IMR-90 (cell line): Measurements from ENCODE around the gene LSM14B. TPM values are rescaled to one million over a fixed set of nuclear protein-coding genes. Genes with fewer than 3 reads are reported as not detected.

Source experiments
- ATAC-seq: fragments of 200-7000 bp; cut with Tn5 transposase; 2 replicates; pipeline ENCODE4 v1.9.1; 2020; ENCODE audit warnings: low read depth, mild to moderate bottlenecking, moderate library complexity
- BruUV-seq: library from RNA; stranded (reverse); fragments of 400-500 nt; replicated peaks from 2 replicates; lab custom pipeline; 2021; lab: Mats Ljungman, UMichigan
- CTCF ChIA-PET: fragments of 300-600 bp; formaldehyde crosslinking; extraction: SDS; loops from one replicate; lab custom pipeline; 2021; ENCODE audit warnings: antibody characterized with exemption; lab: Yijun Ruan, JAX
- POLR2A ChIA-PET: fragments of 300-600 bp; sonication (Branson Sonifier 250); formaldehyde crosslinking; loops from one replicate; lab custom pipeline; 2022; ENCODE audit warnings: antibody characterized with exemption; ENCODE audit not compliant: unreplicated experiment; lab: Charles Lee
- DNase-seq: peaks from one replicate; pipeline ENCODE4 v3.0.0; 2013
- H2AFZ ChIP-seq: replicated peaks from 2 replicates; pipeline ENCODE3; 2013; ENCODE audit warnings: low read length, mild to moderate bottlenecking; ENCODE audit not compliant: poor library complexity
- H2AK5ac ChIP-seq: 2 replicates; pipeline ENCODE4 v1.6.1; 2013; ENCODE audit warnings: low read depth, low read length, inconsistent platforms
- H2AK9ac ChIP-seq: replicated peaks from 2 replicates; pipeline ENCODE3; 2013; ENCODE audit warnings: mild to moderate bottlenecking, low read depth, low read length, moderate library complexity; ENCODE audit not compliant: poor library complexity
- H2BK120ac ChIP-seq: 2 replicates; pipeline ENCODE4 v1.6.1; 2013; ENCODE audit warnings: low read depth, low read length, inconsistent platforms
- H2BK15ac ChIP-seq: 3 replicates; pipeline ENCODE4 v1.6.1; 2013; ENCODE audit warnings: low read depth, low read length, inconsistent platforms
- H2BK20ac ChIP-seq: 2 replicates; pipeline ENCODE4 v1.6.1; 2013; ENCODE audit warnings: low read depth, mild to moderate bottlenecking, inconsistent platforms, low read length, moderate library complexity
- H2BK5ac ChIP-seq: 2 replicates; pipeline ENCODE4 v1.6.1; 2013; ENCODE audit warnings: mild to moderate bottlenecking, low read depth, low read length, inconsistent platforms; ENCODE audit not compliant: poor library complexity, severe bottlenecking
- H3K14ac ChIP-seq: replicated peaks from 2 replicates; pipeline ENCODE4 v1.6.1; 2013; ENCODE audit warnings: low read depth, low read length, inconsistent platforms
- H3K18ac ChIP-seq: 2 replicates; pipeline ENCODE4 v1.6.1; 2013; ENCODE audit warnings: low read depth, low read length, control low read depth
- H3K23ac ChIP-seq: 2 replicates; pipeline ENCODE4 v1.6.1; 2013; ENCODE audit warnings: low read depth, low read length, inconsistent platforms
- H3K27ac ChIP-seq: 2 replicates; pipeline ENCODE4 v1.5.1; 2013; ENCODE audit warnings: mild to moderate bottlenecking, control low read depth, low read length; ENCODE audit not compliant: insufficient read depth
- H3K27me3 ChIP-seq: 2 replicates; pipeline ENCODE4 v1.6.1; 2013; ENCODE audit warnings: low read length; ENCODE audit not compliant: control insufficient read depth, insufficient read depth
- H3K36me3 ChIP-seq: 2 replicates; pipeline ENCODE4 v1.6.1; 2013; ENCODE audit warnings: low read length, mixed read lengths; ENCODE audit not compliant: control insufficient read depth, insufficient read depth
- H3K4ac ChIP-seq: 2 replicates; pipeline ENCODE4 v1.6.1; 2013; ENCODE audit warnings: low read depth, low read length, inconsistent platforms
- H3K4me1 ChIP-seq: 2 replicates; pipeline ENCODE4 v1.6.1; 2013; ENCODE audit warnings: low read length, mixed read lengths; ENCODE audit not compliant: control insufficient read depth, insufficient read depth
- H3K4me2 ChIP-seq: 2 replicates; pipeline ENCODE4 v1.6.1; 2013; ENCODE audit warnings: low read depth, mild to moderate bottlenecking, control low read depth, low read length, moderate library complexity
- H3K4me3 ChIP-seq: 2 replicates; pipeline ENCODE4 v1.5.1; 2013; ENCODE audit warnings: low read depth, mild to moderate bottlenecking, control low read depth, low read length, moderate library complexity; ENCODE audit not compliant: insufficient read depth
- H3K56ac ChIP-seq: 2 replicates; pipeline ENCODE4 v1.6.1; 2013; ENCODE audit warnings: low read length, inconsistent platforms; ENCODE audit not compliant: insufficient read depth; ENCODE audit errors: extremely low read depth
- H3K79me1 ChIP-seq, 2 experiments: 2 replicates each; pipeline ENCODE4 v1.6.1; 2013; ENCODE audit warnings: low read length in 2 of 2, inconsistent platforms in 1 of 2, low read depth in 1 of 2
- H3K9ac ChIP-seq: 2 replicates; pipeline ENCODE4 v1.6.1; 2013; ENCODE audit warnings: low read depth, low read length, control low read depth
- H3K9me1 ChIP-seq: 2 replicates; pipeline ENCODE4 v1.6.1; 2013; ENCODE audit warnings: low read length, inconsistent platforms; ENCODE audit not compliant: insufficient read depth
- H3K9me3 ChIP-seq: 2 replicates; pipeline ENCODE4 v1.6.1; 2013; ENCODE audit warnings: low read length; ENCODE audit not compliant: control insufficient read depth, insufficient read depth
- H4K20me1 ChIP-seq: 2 replicates; pipeline ENCODE4 v1.6.1; 2013; ENCODE audit warnings: low read length, inconsistent platforms; ENCODE audit not compliant: insufficient read depth
- H4K5ac ChIP-seq: 2 replicates; pipeline ENCODE4 v1.6.1; 2013; ENCODE audit warnings: mild to moderate bottlenecking, low read depth, low read length, control low read depth
- H4K8ac ChIP-seq, 2 experiments: 2 replicates each; pipeline ENCODE4 v1.6.1; 2013; ENCODE audit warnings: low read depth in 2 of 2, low read length in 2 of 2, control low read depth in 1 of 2, inconsistent platforms in 1 of 2
- H4K91ac ChIP-seq: 2 replicates; pipeline ENCODE4 v1.6.1; 2013; ENCODE audit warnings: low read depth, low read length, inconsistent platforms; ENCODE audit not compliant: insufficient read depth
- BHLHE40 ChIP-seq: fragments of 150-350 bp; IDR thresholded peaks from 2 replicates; pipeline ENCODE4 v1.6.1; 2016; ENCODE audit warnings: mild to moderate bottlenecking, low read depth, low read length
- CEBPB ChIP-seq: IDR thresholded peaks from 2 replicates; pipeline ENCODE4 v1.6.1; 2012; ENCODE audit warnings: low read depth, low read length, improper control_type of control experiment
- CHD1 ChIP-seq: IDR thresholded peaks from 2 replicates; pipeline ENCODE4 v1.6.1; 2012; ENCODE audit warnings: low read depth, low read length, improper control_type of control experiment
- CTCF ChIP-seq: conservative IDR thresholded peaks from 2 replicates; pipeline ENCODE4 v1.5.1; 2012; ENCODE audit warnings: mild to moderate bottlenecking, low read depth, low read length, improper control_type of control experiment
- ELK1 ChIP-seq: fragments of 150-350 bp; IDR thresholded peaks from 2 replicates; pipeline ENCODE4 v1.6.1; 2016; ENCODE audit warnings: low read depth, mild to moderate bottlenecking, low read length, moderate library complexity, borderline replicate concordance
- FOS ChIP-seq: fragments of 150-350 bp; IDR thresholded peaks from 2 replicates; pipeline ENCODE4 v1.6.1; 2016; ENCODE audit warnings: low read depth, low read length
- MAFK ChIP-seq: IDR thresholded peaks from 2 replicates; pipeline ENCODE4 v1.6.1; 2012; ENCODE audit warnings: low read depth, low read length, improper control_type of control experiment
- MAZ ChIP-seq: IDR thresholded peaks from 2 replicates; pipeline ENCODE4 v1.6.1; 2012; ENCODE audit warnings: low read depth, mild to moderate bottlenecking, low read length, improper control_type of control experiment, moderate library complexity, borderline replicate concordance
- MXI1 ChIP-seq: IDR thresholded peaks from 2 replicates; pipeline ENCODE4 v1.6.1; 2012; ENCODE audit warnings: low read depth, mild to moderate bottlenecking, low read length, moderate library complexity, borderline replicate concordance
- NFE2L2 ChIP-seq: fragments of 150-350 bp; IDR thresholded peaks from 2 replicates; pipeline ENCODE4 v1.6.1; 2016; ENCODE audit warnings: low read depth, mild to moderate bottlenecking, low read length
- POLR2A ChIP-seq: IDR thresholded peaks from 2 replicates; pipeline ENCODE4 v1.6.1; 2012; ENCODE audit warnings: mild to moderate bottlenecking, low read depth, low read length
- RAD21 ChIP-seq: IDR thresholded peaks from 2 replicates; pipeline ENCODE4 v1.6.1; 2012; ENCODE audit warnings: low read length, improper control_type of control experiment
- RCOR1 ChIP-seq: IDR thresholded peaks from 2 replicates; pipeline ENCODE4 v1.6.1; 2012; ENCODE audit warnings: mild to moderate bottlenecking, low read length, improper control_type of control experiment; ENCODE audit not compliant: insufficient replicate concordance
- RFX5 ChIP-seq: IDR thresholded peaks from 2 replicates; pipeline ENCODE4 v1.8.0; 2012; ENCODE audit warnings: low read depth, mild to moderate bottlenecking, low read length, moderate library complexity
- SMC3 ChIP-seq: fragments of 150-350 bp; IDR thresholded peaks from 2 replicates; pipeline ENCODE4 v1.6.1; 2016; ENCODE audit warnings: low read depth, mild to moderate bottlenecking, antibody characterized with exemption, low read length, moderate library complexity
- USF2 ChIP-seq: fragments of 150-350 bp; IDR thresholded peaks from 2 replicates; pipeline ENCODE4 v1.6.1; 2017; ENCODE audit warnings: mild to moderate bottlenecking, antibody characterized with exemption, low read length, low read depth
- WGBS, 2 experiments: methylation state at CpG; one replicate each; pipeline versions ENCODE4 v1.1.5 to v1.1.7; 2013; ENCODE audit warnings: missing lambda C conversion rate in 2 of 2; ENCODE audit not compliant: insufficient read length in 1 of 2; ENCODE audit errors: extremely low coverage in 2 of 2; 5-methylcytosine and 5-hydroxymethylcytosine counted together
- dilution Hi-C: fragments of 300-500 bp; cut with HindIII; formaldehyde crosslinking; loops from one replicate; pipeline ENCODE4 v1.14.3; 2018; ENCODE audit warnings: low sequenced_read_pairs; ENCODE audit not compliant: unreplicated experiment
- in situ Hi-C: fragments of 300-500 bp; cut with MboI; formaldehyde crosslinking; loops from 3 replicates; pipeline ENCODE4 v1.14.3; 2019; ENCODE audit warnings: low sequenced_read_pairs, inconsistent platforms, mixed read lengths
- intact Hi-C: fragments of 100-400 bp; cut with micrococcal nuclease; formaldehyde crosslinking; loops from 2 replicates; pipeline ENCODE4 v1.10.0; 2022
- polyA plus RNA-seq, 3 experiments: library from polyadenylated mRNA; depleted of rRNA; stranded (reverse); fragments of >200 nt; gene quantifications; 2 replicates each; pipeline ENCODE4 v1.2.3, GENCODE V29; 2012; ENCODE audit warnings: low replicate concordance in 1 of 3
- total RNA-seq: library from RNA; depleted of rRNA; stranded (reverse); fragments of >200 nt; gene quantifications from 2 replicates; pipeline ENCODE4 v1.2.3, GENCODE V29; 2012

Gene LSM14B
- total and polyA plus RNA-seq, 2 of the 4 experiments (the other 2 are of a cell fraction): 23.7 to 41.1 TPM

GRCh38 chr20:62138204-62138543 is 15.9 kb downstream of the LSM14B start:
- H2BK20ac ChIP-seq: no peak overlapping the region
- no peak overlapping the region for H3K56ac ChIP-seq
- TF ChIP-seq CEBPB (no peak), USF2 (no peak), ELK1 (no peak), NFE2L2 (no peak), FOS (no peak), SMC3 (no peak), CTCF (no peak), CHD1 (no peak), RAD21 (no peak), RFX5 (no peak), MAZ (no peak), MXI1 (no peak), BHLHE40 (no peak), MAFK (no peak), POLR2A (no peak), RCOR1 (no peak)
- H2AFZ ChIP-seq: no peak overlapping the region
- no peak overlapping the region for H2AK9ac ChIP-seq
- no peak overlapping the region for H4K5ac ChIP-seq
- H3K4ac ChIP-seq: no peak overlapping the region
- H2AK5ac ChIP-seq: no peak overlapping the region
- no peak overlapping the region for H3K4me3 ChIP-seq
- intact Hi-C loops (no loop called here), dilution Hi-C loops (no loop called here), in situ Hi-C loops (no loop called here)
- H3K23ac ChIP-seq: no peak overlapping the region
- H4K20me1 ChIP-seq: peaks cover 97% of the 10 kb centered on the region
- no peak overlapping the region for H3K18ac ChIP-seq
- peaks cover 59% of the 10 kb centered on the region for H3K36me3 ChIP-seq
- no peak overlapping the region for H2BK120ac ChIP-seq
- no peak overlapping the region for H2BK5ac ChIP-seq
- peaks cover 13 to 80% of the 10 kb centered on the region in 2 experiments for H3K79me1 ChIP-seq
- no TSS peak for BruUV-seq
- H3K4me1 ChIP-seq: peaks cover 12% of the 10 kb centered on the region
- H4K8ac ChIP-seq: no peak overlapping the region
- POLR2A ChIA-PET: no interaction called here
- CTCF ChIA-PET: no interaction called here
- peaks cover 8% of the 10 kb centered on the region; the same call in 1 of the 2 replicates for H3K9me1 ChIP-seq
- H3K9me3 ChIP-seq: no peaks in the 10 kb centered on the region
- H3K27ac ChIP-seq: no peak overlapping the region
- no peak overlapping the region for H3K4me2 ChIP-seq
- DNase-seq (no peak), ATAC-seq (no peak)
- H3K9ac ChIP-seq: no peak overlapping the region
- H4K91ac ChIP-seq: no peak overlapping the region
- H2BK15ac ChIP-seq: no peak overlapping the region
- no peaks in the 10 kb centered on the region for H3K27me3 ChIP-seq
- WGBS, 2 experiments: 89% methylated on average over 4 of the region's 11 CpGs; no CpG with 5 or more reads in 1 of the 2 experiments
- no peak overlapping the region for H3K14ac ChIP-seq
